Pancreas (tissue), 10 donors: ENCODE data around the gene SNX30. TPM values are rescaled to one million over a fixed set of nuclear protein-coding genes. Genes with fewer than 3 reads are reported as not detected.

Experiments
- ATAC-seq, 4 donors: fragments of 200-7000 bp; cut with Tn5 transposase; one replicate each; pipeline versions ENCODE4 v1.8.0 to v1.9.1; 2020; ENCODE audit warnings: mild to moderate bottlenecking in 4 of 4, moderate library complexity in 4 of 4
- DNase-seq, 6 donors: peaks; one replicate each; pipeline ENCODE4 v3.0.0-alpha.2; 2020
- FAIRE-seq: peaks from 2 replicates; lab custom pipeline; 2012; peaks lifted over from hg19 to GRCh38; lab: Jason Lieb, UNC
- H3K27ac ChIP-seq, 4 donors: fragments of 200-600 bp; sonication (generic); 1 replicate in 3 of 4; 2 replicates in 1 of 4; pipeline versions ENCODE4 v1.5.0 to v1.8.0; 2020
- H3K27me3 ChIP-seq, 4 donors: fragments of 200-600 bp; one replicate each; pipeline ENCODE4 v1.8.0; 2021
- H3K36me3 ChIP-seq, 3 donors: fragments of 200-600 bp; sonication (generic) in 1 of 3; one replicate each; pipeline versions ENCODE4 v1.5.0 to v1.8.0; 2020 to 2021
- H3K4me1 ChIP-seq, 3 donors: fragments of 200-600 bp; one replicate each; pipeline ENCODE4 v1.8.0; 2021
- H3K4me3 ChIP-seq, 4 donors: fragments of 200-600 bp; sonication (generic) in 2 of 4; one replicate each; pipeline versions ENCODE4 v1.5.0 to v1.8.0; 2020 to 2021
- H3K9me3 ChIP-seq, 4 donors: fragments of 200-600 bp; one replicate each; pipeline ENCODE4 v1.8.0; 2021
- CTCF ChIP-seq, 4 donors: fragments of 200-600 bp; sonication (generic) in 3 of 4; IDR thresholded peaks; one replicate each; pipeline versions ENCODE4 v1.5.0 to v1.8.0; 2021; ENCODE audit warnings: antibody characterized with exemption in 4 of 4
- WGBS, 2 donors: extraction: QIAGEN DNeasy Blood & Tissue Kit; methylation state at CpG; one replicate each; pipeline ENCODE4 v1.1.7; 2013; 5-methylcytosine and 5-hydroxymethylcytosine counted together
- intact Hi-C, 3 donors: fragments of 100-400 bp; cut with DNase I; formaldehyde crosslinking; loops; one replicate each; pipeline versions ENCODE4 v1.11.1 to v1.14.2; 2022
- polyA plus RNA-seq, 2 donors: library from polyadenylated mRNA; stranded (reverse); fragments of 200-250 nt; gene quantifications; one replicate each; pipeline ENCODE4 v1.2.3, GENCODE V29; 2013
- total RNA-seq, 6 donors: library from RNA; stranded (reverse); fragmentation: NEBNext Ultra II Directional in 4 of 6; extraction: Animal tissue kit (Norgen Biotek cat#: 25700) in 4 of 6; gene quantifications; one replicate each; pipeline versions ENCODE4 v1.2.1 to v1.2.4, GENCODE V29; 2021 to 2023
- donor health status: healthy with polysubstance abuse.
- donor health status: DM: no; HTN: no; CAD: no; lungs with moderate emphysema.
- donor health status: DM: no; HTN: no; CAD: no.
- donor health status: control.
- donor health status: control.
- donor health status: Bipolar disorder and iron deficiency.
- donor health status: DM: yes; HTN: yes; CAD: no.
- donor health status: DM: no; HTN: no; CAD: no.
- donor health status: DM: no; HTN: no; CAD: no.
- donor health status: DM: yes; HTN: yes; CAD: no.

Gene SNX30
- total and polyA plus RNA-seq, 8 donors, result 2.1 to 8.2 (median 4.1) TPM

- H3K27ac ChIP-seq, result no peak overlapping the region
- H3K4me1 ChIP-seq, result no peaks in the 10 kb centered on the region
- H3K9me3 ChIP-seq, result no peaks in the 10 kb centered on the region
- no peaks in the 10 kb centered on the region for H3K27me3 ChIP-seq
- no peak overlapping the region for H3K4me3 ChIP-seq
- no peak for DNase-seq
- no peak for TF ChIP-seq CTCF (IDR thresholded peaks at IDR 0.05)
- H3K36me3 ChIP-seq, result no peaks in the 10 kb centered on the region
- WGBS, 2 donors, result 36 to 50% methylated on average over 1 of the region's 1 CpG
- no peak for ATAC-seq
- no peak for FAIRE-seq
- intact Hi-C loops, result no loop called here
Measured at GRCh38 chr9:112900901-112901300, 150.3 kb downstream of the SNX30 start.

GRCh38 chr9:112905084-112905483 lies 154.5 kb downstream of the SNX30 start:
- DNase-seq, result no peak

GRCh38 chr9:112911736-112912135 lies 161.2 kb downstream of the SNX30 start:
- intact Hi-C loops, result no loop called here
- WGBS, 2 donors, result 75 to 76% methylated on average over 2 of the region's 2 CpGs
- FAIRE-seq (no peak), ATAC-seq (no peak), DNase-seq (no peak)
- no peak overlapping the region for H3K4me3 ChIP-seq
- TF ChIP-seq CTCF (IDR thresholded peaks at IDR 0.05), result no peak
- H3K27ac ChIP-seq, result no peak overlapping the region
- H3K36me3 ChIP-seq, result no peaks in the 10 kb centered on the region
- no peaks in the 10 kb centered on the region for H3K4me1 ChIP-seq
- H3K9me3 ChIP-seq, result no peaks in the 10 kb centered on the region
- H3K27me3 ChIP-seq, result no peaks in the 10 kb centered on the region

More at GRCh38 chr9:112905084-112905483, 154.5 kb downstream of the SNX30 start:
- Histone ChIP-seq H3K27ac (no peak overlapping the region), H3K27me3 (no peaks in the 10 kb centered on the region), H3K4me1 (no peaks in the 10 kb centered on the region), H3K9me3 (no peaks in the 10 kb centered on the region), H3K36me3 (no peaks in the 10 kb centered on the region), H3K4me3 (no peak overlapping the region)
- TF ChIP-seq CTCF (IDR thresholded peaks at IDR 0.05), result no peak
- 60 to 63% methylated on average over 4 of the region's 4 CpGs for WGBS, 2 donors
- ATAC-seq (no peak), FAIRE-seq (no peak)
- intact Hi-C loops, result no loop called here

- FAIRE-seq (no peak), DNase-seq (no peak), ATAC-seq (no peak)
- WGBS, 2 donors, result 85 to 89% methylated on average over 3 of the region's 3 CpGs
- Histone ChIP-seq H3K36me3 (no peaks in the 10 kb centered on the region), H3K27ac (no peak overlapping the region), H3K4me1 (no peaks in the 10 kb centered on the region), H3K9me3 (no peaks in the 10 kb centered on the region), H3K27me3 (no peaks in the 10 kb centered on the region), H3K4me3 (no peak overlapping the region)
- intact Hi-C loops, result no loop called here
- TF ChIP-seq CTCF (IDR thresholded peaks at IDR 0.05), result no peak
Measured at GRCh38 chr9:112912636-112913035, 162.1 kb downstream of the SNX30 start.

GRCh38 chr9:112913326-112913725 lies 162.8 kb downstream of the SNX30 start:
- ATAC-seq (no peak), DNase-seq (no peak), FAIRE-seq (no peak)
- no peaks in the 10 kb centered on the region for H3K27me3 ChIP-seq
- H3K36me3 ChIP-seq, result no peaks in the 10 kb centered on the region
- TF ChIP-seq CTCF (IDR thresholded peaks at IDR 0.05), result no peak
- H3K27ac ChIP-seq, result no peak overlapping the region
- peaks cover 0 to 4% (median 0%) of the 10 kb centered on the region in 3 donors for H3K4me1 ChIP-seq
- WGBS, 2 donors, result 91 to 92% methylated on average over 4 of the region's 4 CpGs
- H3K4me3 ChIP-seq, result no peak overlapping the region
- intact Hi-C loops, result no loop called here
- no peaks in the 10 kb centered on the region for H3K9me3 ChIP-seq
